Measurements from ENCODE around the gene MACROD2.
A peak's percentile ranks its signal among the peaks of the same experiment; 100 is the strongest.

MACROD2 gene

DNA sequence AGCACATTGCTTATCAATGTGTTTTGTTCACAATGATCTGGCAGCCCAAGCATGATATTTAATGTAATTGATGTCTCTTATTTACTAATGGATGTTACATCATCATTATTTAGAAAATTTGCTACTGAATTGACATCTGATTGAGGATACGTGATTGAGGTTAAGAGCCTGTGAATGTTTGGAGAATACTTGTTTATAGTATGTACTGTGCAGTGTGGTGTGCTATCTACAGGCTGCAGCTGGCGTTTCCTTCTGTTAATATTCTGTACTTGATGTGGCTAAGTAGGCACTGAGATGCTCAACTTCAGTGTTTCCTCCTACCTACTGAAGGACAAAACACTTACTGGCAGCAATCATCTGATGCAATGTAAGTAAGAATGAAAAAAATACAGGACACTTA is 1051.7 kb downstream of the MACROD2 start:
- in situ Hi-C loops (cut with HindIII; ENCODE audit: low pct_unique_long_range_greater_than_20kb, low sequenced_read_pairs), result no loop called here
- no peak for DNase-seq (ENCODE audit: low read depth in 1 of 2, low spot score in 1 of 2)
- no peak for TF ChIP-seq JUND (IDR thresholded peaks at IDR 0.05; ENCODE audit: low read depth)

DNA sequence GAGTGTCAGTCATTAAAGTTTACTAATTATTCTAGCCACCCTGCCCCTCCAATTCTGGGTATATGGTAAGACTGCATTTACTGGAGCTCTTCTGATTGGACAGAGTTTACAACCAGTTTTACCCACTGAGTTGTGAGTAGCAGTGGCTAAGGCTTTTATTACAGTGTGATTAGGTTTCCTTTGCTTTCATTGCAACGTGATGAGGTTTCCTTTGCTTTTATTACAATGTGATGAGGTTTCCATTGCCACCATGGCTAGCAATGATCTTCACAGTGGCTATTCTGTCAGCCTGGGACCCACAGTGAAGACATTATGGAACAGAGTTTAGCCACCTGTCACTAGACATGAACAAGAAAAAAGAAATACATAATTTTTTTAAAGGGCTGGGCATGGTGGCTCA is 1052.3 kb downstream of the MACROD2 start:
- TF ChIP-seq JUND (IDR thresholded peaks at IDR 0.05; ENCODE audit: low read depth), result no peak
- in situ Hi-C loops (cut with HindIII; ENCODE audit: low pct_unique_long_range_greater_than_20kb, low sequenced_read_pairs), result no loop called here
- DNase-seq (ENCODE audit: low read depth in 1 of 2, low spot score in 1 of 2), result no peak

DNA sequence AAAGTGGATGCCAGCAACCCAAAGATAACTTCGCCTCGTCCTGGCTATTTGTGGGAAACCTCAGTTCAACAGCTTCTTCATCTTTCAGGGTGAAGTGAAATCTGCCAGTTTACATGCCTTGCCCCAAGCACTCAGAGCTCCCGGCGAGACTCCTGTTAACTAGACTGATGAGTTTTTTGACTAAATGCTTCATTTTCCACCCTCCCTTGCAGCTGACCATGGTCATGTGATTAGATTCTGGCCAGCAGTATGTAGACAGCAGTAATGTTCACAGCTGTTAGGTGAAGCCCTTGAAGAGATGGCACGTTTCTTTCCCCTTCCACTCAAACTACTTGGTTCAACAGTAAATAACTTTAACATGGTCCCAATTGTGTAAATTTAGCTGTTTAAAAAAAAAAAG is 1060.9 kb downstream of the MACROD2 start:
- no peak for DNase-seq (ENCODE audit: low read depth in 1 of 2, low spot score in 1 of 2)
- in situ Hi-C loops (cut with HindIII; ENCODE audit: low pct_unique_long_range_greater_than_20kb, low sequenced_read_pairs), result no loop called here
- TF ChIP-seq JUND (IDR thresholded peaks at IDR 0.05; ENCODE audit: low read depth), result no peak

DNA sequence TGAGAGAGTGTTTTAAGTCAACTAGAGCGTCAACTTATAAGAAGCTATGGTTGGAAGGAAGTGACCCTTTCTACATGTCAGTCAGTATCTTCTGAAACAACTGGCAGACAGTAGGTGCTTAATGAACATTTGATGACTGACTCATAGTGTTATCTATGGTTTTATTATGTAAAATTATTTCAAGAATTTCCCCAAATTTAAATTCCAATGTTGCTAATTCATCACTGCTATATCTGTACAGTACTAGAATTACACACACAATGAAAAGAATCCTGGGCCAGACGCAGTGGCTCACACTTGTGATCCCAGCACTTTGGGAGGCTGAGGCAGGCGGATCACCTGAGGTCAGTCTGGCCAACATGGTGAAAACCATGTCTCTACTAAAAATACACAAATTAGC is 1063.5 kb downstream of the MACROD2 start:
- in situ Hi-C loops (cut with HindIII; ENCODE audit: low pct_unique_long_range_greater_than_20kb, low sequenced_read_pairs), result no loop called here
- no peak for DNase-seq (ENCODE audit: low read depth in 1 of 2, low spot score in 1 of 2)
- TF ChIP-seq JUND (IDR thresholded peaks at IDR 0.05; ENCODE audit: low read depth), result no peak

DNA sequence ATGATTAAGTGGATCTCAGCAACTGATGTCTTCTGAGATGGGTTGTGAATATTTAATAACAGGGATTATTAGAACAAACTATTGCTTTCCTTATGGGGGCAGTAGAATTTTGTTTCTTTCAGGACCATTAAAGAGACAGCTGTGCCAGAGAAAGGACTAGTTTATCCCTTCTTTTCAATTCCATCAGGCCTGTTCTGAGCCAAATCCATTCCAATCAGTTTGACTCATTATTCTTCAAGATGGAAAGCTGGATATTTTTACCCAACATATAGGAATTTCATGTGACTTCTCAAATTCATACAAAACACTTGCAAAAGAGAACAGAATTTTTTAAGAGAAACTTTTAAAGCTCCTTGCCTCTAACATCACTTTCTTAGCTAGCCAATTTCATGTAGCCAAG is 1064.1 kb downstream of the MACROD2 start:
- in situ Hi-C loops (cut with HindIII; ENCODE audit: low pct_unique_long_range_greater_than_20kb, low sequenced_read_pairs), result no loop called here
- no peak for DNase-seq (ENCODE audit: low read depth in 1 of 2, low spot score in 1 of 2)
- TF ChIP-seq JUND (IDR thresholded peaks at IDR 0.05; ENCODE audit: low read depth), result no peak

DNA sequence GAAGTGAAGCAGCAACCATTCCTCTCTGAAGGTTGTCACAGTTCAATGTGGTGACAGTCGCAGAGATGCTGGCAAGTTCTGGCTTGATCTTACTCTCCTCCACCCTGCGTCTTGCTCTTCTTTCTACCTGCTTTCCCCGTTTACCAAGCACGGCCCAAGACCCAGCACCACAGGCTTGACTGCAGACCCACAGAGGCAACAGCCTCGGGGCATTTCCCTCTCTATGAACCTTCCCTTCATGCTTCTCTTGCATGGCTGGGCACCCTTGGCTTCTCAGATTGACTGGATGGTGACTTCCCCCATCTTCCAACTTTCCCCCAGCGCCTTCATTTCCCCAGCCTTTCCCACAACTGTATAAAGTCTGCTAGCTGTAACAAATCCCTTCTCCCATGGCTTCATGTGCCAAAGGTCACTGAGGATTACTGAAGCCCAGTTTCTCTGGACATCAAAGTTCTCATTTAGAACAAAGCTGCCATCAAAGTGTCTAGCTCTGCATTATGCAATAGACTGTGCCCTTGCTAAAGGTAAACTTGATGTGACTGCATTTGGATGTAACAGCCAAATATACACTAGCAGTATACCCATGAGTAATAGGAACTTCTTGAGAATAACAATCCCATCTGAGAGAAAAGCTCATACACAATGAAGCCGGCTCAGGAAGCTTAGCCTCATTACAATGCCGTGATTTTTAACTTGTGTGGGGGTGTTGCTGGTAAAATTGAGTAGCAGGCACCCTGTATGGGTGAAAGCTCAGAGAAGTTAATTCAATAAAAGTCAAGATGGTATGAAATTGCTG is 1065.1 kb downstream of the MACROD2 start:
- in situ Hi-C loops (cut with HindIII; ENCODE audit: low pct_unique_long_range_greater_than_20kb, low sequenced_read_pairs), result no loop called here
- no peak for TF ChIP-seq JUND (IDR thresholded peaks at IDR 0.05; ENCODE audit: low read depth)

DNA sequence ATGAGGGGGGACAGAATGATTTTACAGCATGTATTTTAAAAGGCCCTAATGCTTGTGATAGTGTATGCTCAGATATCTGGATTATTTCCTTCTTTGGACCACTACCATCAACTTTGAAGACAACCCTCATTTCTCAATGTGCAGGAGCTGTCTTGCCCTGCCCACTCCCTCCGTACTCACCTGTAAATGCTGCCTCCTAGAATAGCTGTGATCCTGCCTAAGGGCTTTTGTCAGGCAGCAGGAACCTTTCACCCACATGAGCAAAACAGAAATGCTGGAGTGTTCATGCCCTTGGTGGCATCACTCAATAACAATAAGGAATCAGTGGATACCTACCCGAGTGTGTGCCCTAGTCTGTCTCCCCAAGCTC is 1065.7 kb downstream of the MACROD2 start:
- in situ Hi-C loops (cut with HindIII; ENCODE audit: low pct_unique_long_range_greater_than_20kb, low sequenced_read_pairs), result no loop called here
- TF ChIP-seq JUND (IDR thresholded peaks at IDR 0.05; ENCODE audit: low read depth), result no peak
- DNase-seq (ENCODE audit: low read depth in 1 of 2, low spot score in 1 of 2), result peak in 1 of 2 experiments; percentile 47

More for the DNA sequence above, 1065.1 kb downstream of the MACROD2 start:
- no peak for DNase-seq (ENCODE audit: low read depth in 1 of 2, low spot score in 1 of 2)

DNA sequence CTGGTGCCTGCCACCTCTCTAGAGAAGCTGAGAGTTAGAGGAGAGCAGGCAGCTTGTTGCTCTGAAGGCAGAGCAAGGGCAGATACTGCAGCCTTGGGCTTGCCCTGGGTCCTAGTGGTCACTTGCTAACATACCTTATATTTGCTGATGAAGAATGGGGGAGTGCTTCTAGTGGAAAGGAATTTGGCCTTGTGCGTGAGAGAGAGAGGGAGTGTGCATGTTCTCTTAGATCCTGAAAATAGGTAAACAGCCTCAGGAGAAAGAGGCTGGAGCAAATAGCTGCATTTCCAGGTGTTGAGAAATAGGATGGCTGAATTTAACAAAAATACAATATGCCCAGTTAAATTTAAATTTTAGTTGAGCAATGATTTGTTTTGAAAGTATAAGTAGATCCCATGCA is 1066.6 kb downstream of the MACROD2 start:
- in situ Hi-C loops (cut with HindIII; ENCODE audit: low pct_unique_long_range_greater_than_20kb, low sequenced_read_pairs), result no loop called here
- TF ChIP-seq JUND (IDR thresholded peaks at IDR 0.05; ENCODE audit: low read depth), result 0 out of 2 replicates have a peak, but pooled peaks have one; percentile 38

DNA sequence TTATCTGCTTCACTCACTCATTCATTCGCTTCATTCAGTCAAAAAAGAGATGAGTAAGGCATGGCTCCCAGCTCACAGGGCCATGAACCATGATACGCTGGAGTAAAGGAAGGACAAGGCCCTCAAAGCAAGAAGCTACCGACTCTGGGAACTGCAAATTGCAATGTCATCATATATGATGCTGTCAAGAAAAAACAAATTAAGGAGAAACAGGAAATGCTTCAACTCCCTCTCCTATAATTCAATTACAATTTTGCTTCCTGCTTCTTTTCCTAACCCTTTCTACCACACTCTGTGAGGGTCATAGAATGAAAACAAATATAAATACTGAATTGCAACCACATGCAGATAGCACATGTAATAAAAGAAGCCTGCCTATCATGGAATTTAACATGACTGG is 1067.8 kb downstream of the MACROD2 start:
- DNase-seq (ENCODE audit: low read depth in 1 of 2, low spot score in 1 of 2), result no peak
- in situ Hi-C loops (cut with HindIII; ENCODE audit: low pct_unique_long_range_greater_than_20kb, low sequenced_read_pairs), result no loop called here
- no peak for TF ChIP-seq JUND (IDR thresholded peaks at IDR 0.05; ENCODE audit: low read depth)

More for the DNA sequence above, 1066.6 kb downstream of the MACROD2 start:
- DNase-seq (ENCODE audit: low read depth in 1 of 2, low spot score in 1 of 2), result peak; percentile 22 to 88

DNA sequence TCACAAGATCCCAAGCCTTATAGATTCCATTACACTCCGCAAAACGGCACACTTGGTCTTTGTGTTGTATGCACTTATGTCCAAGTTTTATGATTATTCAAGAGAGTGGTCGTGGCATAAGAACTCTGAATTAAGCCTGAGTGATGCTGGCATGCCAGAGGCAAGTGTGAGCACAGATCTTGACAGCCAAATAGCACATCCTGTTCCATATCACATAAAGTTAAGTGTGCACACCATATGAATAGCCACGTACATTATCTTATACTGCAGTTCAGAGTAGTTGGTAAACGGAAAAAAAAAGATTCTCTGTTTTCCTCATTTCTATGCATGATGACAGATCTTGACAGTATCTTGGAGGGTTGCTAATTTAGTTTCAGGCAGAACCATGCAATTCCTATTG is 1069.4 kb downstream of the MACROD2 start:
- TF ChIP-seq JUND (IDR thresholded peaks at IDR 0.05; ENCODE audit: low read depth), result no peak
- DNase-seq (ENCODE audit: low read depth in 1 of 2, low spot score in 1 of 2), result no peak
- in situ Hi-C loops (cut with HindIII; ENCODE audit: low pct_unique_long_range_greater_than_20kb, low sequenced_read_pairs), result no loop called here

DNA sequence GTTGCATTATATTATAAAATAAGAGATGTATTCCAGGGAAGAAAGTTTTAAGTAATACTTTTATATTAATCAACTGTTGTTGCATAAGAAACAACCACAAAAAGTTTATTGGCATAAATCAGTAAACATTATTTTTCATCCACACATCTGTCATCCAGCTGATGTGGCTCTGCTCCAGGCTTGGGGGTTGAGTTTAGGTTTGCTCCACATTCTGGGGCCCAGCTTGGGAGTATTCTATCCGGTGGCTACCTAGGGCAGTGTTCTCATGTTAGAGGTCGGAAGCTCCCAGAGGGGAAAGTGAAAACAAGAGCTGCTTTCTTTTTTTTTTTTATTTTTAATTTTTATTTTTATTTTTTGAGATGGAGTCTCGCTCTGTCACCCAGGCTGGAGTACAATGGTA is 1070.5 kb downstream of the MACROD2 start:
- no peak for DNase-seq (ENCODE audit: low read depth in 1 of 2, low spot score in 1 of 2)
- in situ Hi-C loops (cut with HindIII; ENCODE audit: low pct_unique_long_range_greater_than_20kb, low sequenced_read_pairs), result no loop called here
- no peak for TF ChIP-seq JUND (IDR thresholded peaks at IDR 0.05; ENCODE audit: low read depth)

DNA sequence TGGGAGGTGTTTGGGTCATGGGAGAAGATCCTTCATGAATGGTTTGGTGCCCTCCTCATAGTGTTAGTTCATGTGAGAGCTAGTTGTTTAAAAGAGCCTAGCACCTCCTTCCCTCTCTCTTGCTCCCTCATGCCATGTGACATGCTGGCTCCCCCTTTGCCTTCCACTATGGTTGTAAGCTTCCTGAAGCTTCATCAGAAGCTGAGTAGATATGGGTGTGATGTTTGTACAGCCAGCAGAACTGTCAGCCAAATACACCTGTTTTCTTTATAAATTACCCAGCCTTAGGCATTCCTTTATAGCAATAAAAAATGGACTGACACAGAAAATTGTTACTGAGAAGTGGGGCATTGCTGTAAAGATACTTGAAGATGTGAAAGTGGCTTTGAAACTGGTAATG is 1073.2 kb downstream of the MACROD2 start:
- in situ Hi-C loops (cut with HindIII; ENCODE audit: low pct_unique_long_range_greater_than_20kb, low sequenced_read_pairs), result no loop called here
- DNase-seq (ENCODE audit: low read depth in 1 of 2, low spot score in 1 of 2), result no peak
- no peak for TF ChIP-seq JUND (IDR thresholded peaks at IDR 0.05; ENCODE audit: low read depth)

DNA sequence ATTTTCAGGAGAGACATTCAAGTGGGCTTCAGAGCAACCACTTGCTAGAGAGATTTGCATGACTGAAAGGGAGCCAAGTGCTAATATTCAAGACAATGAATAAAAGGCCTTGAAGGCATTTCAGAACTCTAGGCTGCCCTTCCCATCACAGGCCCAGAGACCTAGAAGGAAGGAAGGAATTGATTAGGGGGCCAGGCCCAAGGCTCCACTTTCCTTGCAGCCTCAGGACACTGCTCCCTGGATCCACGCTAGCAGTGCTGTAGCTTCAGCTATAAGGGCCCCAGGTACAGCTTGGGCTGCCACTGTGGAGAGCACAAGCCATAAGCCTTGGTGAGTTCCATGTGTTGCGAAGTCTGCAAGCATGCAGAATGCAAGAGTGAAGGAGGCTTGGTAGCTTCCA is 1074.0 kb downstream of the MACROD2 start:
- TF ChIP-seq JUND (IDR thresholded peaks at IDR 0.05; ENCODE audit: low read depth), result no peak
- in situ Hi-C loops (cut with HindIII; ENCODE audit: low pct_unique_long_range_greater_than_20kb, low sequenced_read_pairs), result no loop called here
- DNase-seq (ENCODE audit: low read depth in 1 of 2, low spot score in 1 of 2), result no peak

Measured in T47D (cell line).